Measurements from ENCODE around the gene CDC37L1.

CDC37L1 gene

GRCh38 chr9:4662108-4662988 is 17.0 kb upstream of the CDC37L1 start, which contains the start of gene PLPP6:
PLPP6 (plus strand) TSS chr9:4662294; CDS start chr9:4662376, 82 bp downstream.
- peak; percentile 84 for DNase-seq (ENCODE audit: low read depth)
- peak within 1 kb of the TSS; percentile 70 for H3K4me3 ChIP-seq (replicated peaks; ENCODE audit: low read depth, low read length)
- peak; percentile 47 for TF ChIP-seq CTCF (IDR thresholded peaks at IDR 0.05; ENCODE audit: low read length, missing control alignments)

- peak overlapping the region; percentile 70 for H3K4me3 ChIP-seq (replicated peaks; ENCODE audit: low read depth, low read length)
- no peak for DNase-seq (ENCODE audit: low read depth)
- no peak for TF ChIP-seq CTCF (IDR thresholded peaks at IDR 0.05; ENCODE audit: low read length, missing control alignments)
These were observed 16.2 kb upstream of the CDC37L1 start for GRCh38 chr9:4662989-4663792.

GRCh38 chr9:4663956-4664355 is 15.4 kb upstream of the CDC37L1 start:
- H3K4me3 ChIP-seq (replicated peaks; ENCODE audit: low read depth, low read length), result no peak overlapping the region
- no peak for TF ChIP-seq CTCF (IDR thresholded peaks at IDR 0.05; ENCODE audit: low read length, missing control alignments)
- no peak for DNase-seq (ENCODE audit: low read depth)

- peak overlapping the region; percentile 63 for H3K4me3 ChIP-seq (replicated peaks; ENCODE audit: low read depth, low read length)
- peak; percentile 87 for DNase-seq (ENCODE audit: low read depth)
- no peak for TF ChIP-seq CTCF (IDR thresholded peaks at IDR 0.05; ENCODE audit: low read length, missing control alignments)
These were observed 14.0 kb upstream of the CDC37L1 start for GRCh38 chr9:4665357-4665756.

GRCh38 chr9:4666042-4666699 is 13.2 kb upstream of the CDC37L1 start, which contains the start of gene SPATA6L:
SPATA6L (minus strand) TSS chr9:4666480; CDS start chr9:4666250, 230 bp downstream.
- TF ChIP-seq CTCF (IDR thresholded peaks at IDR 0.05; ENCODE audit: low read length, missing control alignments), result peak; percentile 0
- peak; percentile 60 for DNase-seq (ENCODE audit: low read depth)
- peak within 1 kb of the TSS; percentile 63 for H3K4me3 ChIP-seq (replicated peaks; ENCODE audit: low read depth, low read length)

DNA sequence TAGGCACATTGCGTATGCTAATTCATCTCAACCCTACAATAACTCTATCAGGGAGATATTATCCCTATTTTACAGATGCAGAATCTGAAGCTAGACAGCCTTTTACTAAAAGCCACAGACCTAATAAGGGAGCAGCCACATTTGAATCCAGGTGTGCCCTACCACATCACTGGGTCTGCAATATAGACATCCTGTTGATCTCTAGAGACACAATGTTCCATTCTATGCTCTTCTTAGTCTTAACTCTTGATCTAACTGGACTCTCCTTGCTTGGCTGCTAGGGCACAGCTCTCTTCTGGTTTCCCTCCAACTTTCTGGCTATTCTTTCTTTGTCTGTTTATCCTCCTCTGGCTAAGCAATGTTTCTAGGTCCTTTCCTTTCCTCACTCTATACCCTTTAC is 11.7 kb upstream of the CDC37L1 start:
- TF ChIP-seq CTCF (IDR thresholded peaks at IDR 0.05; ENCODE audit: low read length, missing control alignments), result no peak
- no peak for DNase-seq (ENCODE audit: low read depth)
- H3K4me3 ChIP-seq (replicated peaks; ENCODE audit: low read depth, low read length), result no peak overlapping the region

All from fibroblast of pulmonary artery (primary cell).